DMS53 treated with DMSO at 0.1 percent for 48 hours (cell line): ENCODE measurements around the gene SEC62.

Experiments
- DNase-seq: peaks from one replicate; lab custom pipeline; 2025; ENCODE audit not compliant: unreplicated experiment; lab: John Stamatoyannopoulos, UW

Gene SEC62

DNA sequence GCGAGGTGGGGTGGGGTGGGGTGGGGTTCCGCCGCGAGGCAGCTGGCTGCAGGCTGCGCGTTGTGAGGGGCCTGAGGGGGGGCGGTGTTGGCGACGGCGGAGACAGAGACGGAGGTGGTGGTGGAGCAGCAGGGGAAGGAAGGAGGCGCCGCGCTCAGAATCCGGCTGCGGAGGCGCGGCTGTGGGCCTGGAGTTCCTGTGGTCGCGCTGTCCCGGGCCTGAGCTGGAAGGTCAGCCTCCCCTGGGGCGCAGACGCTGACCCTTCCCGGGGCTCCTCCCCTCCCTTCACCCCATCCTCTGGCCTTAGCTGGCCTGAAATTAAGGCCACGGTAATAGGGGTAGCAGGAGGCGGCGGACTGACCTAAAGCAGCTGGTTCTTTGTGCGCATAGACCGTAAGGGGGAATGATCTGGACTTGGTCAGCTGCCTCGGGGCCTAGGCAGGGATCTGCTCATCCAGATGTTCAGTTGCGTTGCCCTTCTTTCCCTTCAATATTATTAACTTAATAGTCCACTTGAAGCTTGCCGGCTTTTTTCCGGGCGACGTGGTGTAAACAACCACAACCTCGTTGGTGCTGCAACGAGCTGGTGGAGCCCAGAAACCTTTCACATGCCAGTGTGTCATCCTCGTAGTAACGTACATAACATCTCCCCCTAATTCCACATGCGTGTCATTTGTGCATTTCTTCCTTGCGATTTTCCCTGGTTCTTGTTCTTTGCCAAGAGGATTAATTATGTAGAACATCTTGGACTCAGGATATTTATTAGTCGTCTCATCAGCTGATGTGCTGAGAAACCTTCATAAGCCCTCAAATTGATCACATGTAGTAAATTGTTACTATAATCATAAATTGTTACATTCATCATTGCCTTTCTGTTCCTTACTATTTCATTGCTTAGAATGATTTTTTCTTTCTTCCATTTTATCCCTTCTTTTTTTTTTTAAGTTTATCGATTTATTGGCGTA is 626 bp downstream of the SEC62 start:
- DNase-seq, result no peak

DNA sequence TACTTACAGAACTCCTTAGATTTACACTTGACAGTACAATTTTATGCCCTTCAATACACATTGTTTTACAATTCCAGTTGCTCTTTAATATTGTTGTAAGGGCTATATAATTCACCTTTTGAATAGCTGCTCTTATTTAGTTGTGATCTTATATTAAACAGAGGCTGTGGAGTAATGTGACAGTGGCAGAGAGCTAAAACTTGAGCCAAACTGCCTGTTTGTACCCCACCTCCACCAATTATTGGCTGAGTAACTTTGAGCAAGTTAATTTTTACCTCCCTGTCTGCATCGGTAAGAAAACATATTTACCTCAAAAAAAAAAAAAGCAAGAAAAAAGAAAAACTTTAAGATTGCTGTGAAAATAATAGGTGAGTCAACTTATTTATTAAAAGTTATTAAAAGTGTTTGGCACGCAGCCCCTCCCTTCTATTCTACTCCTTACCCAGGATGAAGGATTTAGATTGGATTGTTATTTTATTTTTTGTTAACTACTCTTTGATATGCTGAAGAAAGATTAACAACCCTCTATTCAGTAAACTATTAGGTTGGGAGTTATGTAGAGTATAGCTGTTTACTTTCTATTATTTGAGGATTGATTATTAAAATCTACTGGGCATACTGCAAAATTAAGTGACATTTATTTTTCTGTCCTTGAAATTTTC is 1.7 kb downstream of the SEC62 start:
- no peak for DNase-seq

DNA sequence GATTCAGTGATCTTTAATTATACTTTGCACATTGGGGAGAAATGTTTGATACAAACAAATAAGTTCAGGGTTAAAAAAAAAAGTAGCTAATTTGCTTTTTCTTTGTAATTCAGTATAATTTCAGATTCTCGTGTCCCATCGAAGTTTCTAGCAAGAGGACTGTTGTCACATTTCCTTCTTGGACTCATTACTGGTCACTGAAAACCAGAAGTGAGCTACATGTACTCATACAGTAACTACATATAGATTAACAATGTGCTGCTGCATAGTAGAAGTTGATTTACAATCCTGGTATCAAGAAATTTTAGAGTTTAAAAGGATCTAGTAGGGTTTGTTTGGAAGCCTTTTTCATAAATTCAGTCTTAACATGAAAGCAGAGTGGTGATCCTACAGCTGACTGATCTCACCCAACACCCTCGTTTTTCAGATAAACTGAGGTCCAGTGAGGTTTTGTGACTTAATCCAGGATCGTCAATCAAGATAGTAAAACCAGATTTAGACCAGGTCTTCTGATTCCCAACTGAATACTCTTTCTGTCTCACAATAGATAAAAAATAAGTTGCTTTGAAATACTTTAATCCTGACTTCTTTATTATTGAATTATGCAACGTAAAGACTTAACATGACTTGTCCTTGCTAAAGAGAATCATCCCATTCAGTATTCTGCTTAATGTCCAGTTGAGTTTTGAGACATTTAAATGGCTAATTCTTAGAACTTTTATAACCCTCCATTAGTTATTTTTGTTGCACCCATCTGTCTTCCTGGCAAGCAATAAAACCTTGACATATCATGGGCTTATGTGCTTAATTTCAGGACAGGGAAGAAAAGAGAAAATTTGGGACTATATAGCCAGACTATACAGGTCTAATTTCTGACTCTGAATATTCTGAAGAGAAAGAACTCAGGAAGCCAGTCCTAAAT is 2.8 kb downstream of the SEC62 start:
- no peak for DNase-seq

DNA sequence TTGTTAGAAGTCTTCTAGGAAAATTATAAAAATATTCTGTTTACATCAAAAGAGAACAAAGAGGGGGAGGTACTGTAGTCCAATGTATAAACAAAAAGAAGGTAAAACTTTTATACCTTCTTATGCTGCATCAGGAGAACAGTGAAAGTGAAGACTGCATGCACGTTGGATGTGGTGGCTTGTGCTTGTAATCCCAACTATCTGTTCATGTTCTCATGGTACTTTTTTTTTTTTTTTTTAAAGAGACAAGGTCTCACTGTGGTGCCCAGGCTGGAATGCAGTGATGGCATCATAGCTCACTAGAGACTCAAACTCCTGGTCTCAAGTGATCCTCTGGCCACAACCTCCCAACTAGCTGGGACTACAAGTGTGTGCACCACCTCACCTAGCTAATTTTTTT is 4.2 kb downstream of the SEC62 start:
- no peak for DNase-seq

DNA sequence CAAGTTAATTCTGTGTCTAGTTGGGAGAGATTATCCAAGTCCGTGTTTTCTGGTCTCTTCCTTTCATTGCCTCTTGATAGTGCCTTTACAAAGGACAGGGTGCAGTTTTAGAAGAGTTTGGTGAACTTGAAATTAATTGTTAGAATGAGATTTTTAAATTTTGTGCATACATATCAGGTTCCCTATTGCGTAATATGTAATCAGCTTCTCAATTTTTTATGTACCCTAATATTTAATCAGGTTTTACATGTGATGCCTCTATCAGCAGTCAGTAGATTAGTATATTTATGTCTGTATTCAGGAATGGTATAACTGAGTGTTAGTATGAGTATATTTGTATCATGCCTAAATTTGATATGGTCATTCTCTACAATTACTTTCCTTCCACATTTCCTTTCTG is 4.9 kb downstream of the SEC62 start:
- no peak for DNase-seq

DNA sequence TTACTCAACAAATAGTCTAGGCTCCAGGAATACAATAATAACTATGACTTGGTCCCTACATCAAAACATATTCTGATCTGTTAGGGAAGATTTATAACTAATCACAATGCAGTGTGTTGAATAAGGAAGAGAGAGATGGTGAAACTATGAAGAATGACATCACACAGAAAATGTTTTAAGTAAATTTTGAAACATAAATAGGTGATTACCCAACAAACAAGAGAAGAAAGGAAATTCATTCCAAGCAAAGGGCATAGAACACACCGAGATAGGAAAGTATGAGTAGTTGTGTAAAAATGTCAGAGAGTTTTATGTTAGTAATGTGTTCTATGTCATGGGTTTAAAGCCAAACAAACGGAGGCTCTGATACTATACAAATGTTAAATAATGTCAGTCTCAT is 13.4 kb downstream of the SEC62 start:
- DNase-seq, result no peak

DNA sequence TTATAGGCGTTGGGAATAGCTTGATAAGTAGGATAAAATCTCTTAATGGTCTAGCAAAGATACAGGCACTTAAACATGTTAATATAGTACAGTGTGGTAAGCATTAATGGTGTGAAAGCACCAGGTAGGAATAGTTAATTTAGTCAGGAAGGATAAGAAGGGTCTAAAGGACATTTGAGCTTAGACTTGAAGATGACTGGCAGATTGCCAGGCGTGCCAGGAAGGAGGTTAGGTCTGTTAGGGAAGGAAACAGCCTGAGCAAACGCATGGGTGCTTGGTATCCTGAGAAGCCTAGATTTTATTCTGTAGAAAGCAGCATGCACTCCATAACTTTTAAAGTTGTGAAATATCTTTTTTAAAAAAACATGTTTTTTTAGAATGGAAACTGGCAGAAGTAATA is 17.7 kb downstream of the SEC62 start:
- no peak for DNase-seq

DNA sequence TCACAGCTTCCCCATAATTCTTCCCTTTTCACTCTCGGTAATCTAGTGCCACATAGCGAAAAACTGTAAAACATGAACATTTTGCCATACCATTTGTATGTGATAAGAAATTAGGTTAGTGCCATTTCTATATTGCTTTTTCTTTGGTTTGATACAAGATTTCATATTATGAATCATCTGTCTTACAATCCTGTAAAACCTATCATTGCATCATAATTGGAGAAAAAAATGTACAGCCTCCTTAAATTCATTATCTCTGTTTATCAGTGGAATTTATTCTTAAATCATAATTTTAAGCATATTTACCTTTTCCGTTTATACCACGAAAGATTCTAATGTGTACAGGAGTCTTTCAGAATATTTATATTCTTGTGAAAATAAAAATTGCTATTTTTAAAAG is 23.8 kb downstream of the SEC62 start:
- no peak for DNase-seq

DNA sequence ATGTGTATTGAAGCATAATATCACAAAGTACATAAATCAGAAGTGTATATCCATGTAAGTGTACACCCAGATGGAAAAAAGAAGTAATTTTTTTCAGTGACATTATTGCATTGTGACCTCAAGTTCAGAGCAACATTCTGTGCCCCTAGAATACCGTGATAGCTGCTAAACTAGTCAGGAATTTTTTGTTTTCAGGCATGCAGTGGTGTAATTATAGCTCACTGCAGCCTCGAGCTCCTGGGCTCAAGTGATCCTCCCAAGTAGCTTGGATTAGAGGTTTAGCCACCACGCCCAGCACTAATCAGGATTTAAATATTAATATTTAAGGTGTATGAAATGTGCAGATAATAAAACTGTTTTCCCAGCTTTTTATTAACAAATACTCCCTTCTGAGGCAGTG is 25.5 kb downstream of the SEC62 start:
- no peak for DNase-seq

DNA sequence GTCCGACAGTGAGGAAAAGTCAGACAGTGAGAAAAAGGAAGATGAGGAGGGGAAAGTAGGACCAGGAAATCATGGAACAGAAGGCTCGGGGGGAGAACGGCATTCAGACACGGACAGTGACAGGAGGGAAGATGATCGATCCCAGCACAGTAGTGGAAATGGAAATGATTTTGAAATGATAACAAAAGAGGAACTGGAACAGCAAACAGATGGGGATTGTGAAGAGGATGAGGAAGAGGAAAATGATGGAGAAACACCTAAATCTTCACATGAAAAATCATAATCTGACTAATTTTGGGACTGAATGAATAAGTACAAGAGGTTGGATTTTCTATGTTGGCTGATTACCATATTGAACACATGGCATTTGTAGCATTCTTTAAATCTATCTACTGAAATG is 26.2 kb downstream of the SEC62 start:
- no peak for DNase-seq

DNA sequence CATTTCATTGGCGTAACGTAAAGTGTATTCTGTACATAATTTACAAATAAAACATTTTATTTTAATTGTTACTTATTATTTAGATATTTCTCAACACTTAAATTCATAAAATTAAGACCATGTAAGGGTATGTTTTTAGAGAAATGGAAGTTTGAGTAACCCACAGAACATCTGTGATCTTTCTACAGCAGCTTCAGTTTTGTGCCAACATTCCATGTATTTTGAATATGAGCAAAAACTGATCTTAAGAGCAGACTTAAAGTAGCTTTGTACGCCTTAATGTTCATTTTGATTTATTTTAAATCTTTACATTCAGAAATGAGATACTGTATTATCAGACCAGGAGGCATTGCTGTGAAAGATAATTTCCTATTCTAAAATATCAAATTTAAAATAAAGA is 27.2 kb downstream of the SEC62 start:
- DNase-seq, result no peak

DNA sequence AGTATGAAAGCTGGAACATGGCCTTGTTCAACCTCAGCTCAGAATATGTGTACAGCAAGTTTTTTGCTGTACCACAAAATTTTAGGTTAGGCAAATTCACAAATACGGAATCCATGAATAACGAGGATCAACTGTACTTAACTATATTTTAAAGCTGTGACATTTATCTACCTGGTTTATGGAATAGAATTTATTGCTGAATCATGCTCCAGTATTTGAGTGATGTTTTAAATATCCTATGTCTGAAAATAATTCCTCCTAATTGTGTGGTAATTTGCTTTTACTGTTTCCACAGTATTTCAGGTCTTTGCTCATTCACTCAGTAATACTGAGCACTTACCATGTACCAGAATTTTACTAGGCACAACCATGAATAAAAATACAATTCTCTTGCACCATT is 29.5 kb downstream of the SEC62 start:
- no peak for DNase-seq

DNA sequence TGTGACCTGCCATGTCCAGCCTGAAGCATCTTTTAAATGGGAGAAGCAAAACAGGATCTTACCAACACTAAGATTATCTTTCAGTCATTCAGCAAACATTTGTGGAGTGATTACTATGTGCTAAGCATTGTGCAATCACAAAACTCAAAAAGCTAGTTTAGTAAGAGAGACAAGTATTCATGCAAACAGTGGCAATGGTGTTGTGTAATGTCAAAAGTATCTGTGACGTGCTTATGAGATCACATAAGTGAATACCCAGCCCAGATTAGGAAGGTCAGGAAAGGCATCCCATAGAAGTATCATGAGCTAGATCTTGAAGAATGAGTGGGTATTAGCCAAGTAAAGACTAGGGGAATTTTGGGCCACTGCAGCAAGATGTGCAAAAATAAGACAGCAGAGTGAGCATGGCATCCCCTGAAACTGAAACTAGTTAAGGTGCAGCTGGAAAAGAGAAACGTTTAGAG is 32.1 kb downstream of the SEC62 start:
- DNase-seq, result no peak

DNA sequence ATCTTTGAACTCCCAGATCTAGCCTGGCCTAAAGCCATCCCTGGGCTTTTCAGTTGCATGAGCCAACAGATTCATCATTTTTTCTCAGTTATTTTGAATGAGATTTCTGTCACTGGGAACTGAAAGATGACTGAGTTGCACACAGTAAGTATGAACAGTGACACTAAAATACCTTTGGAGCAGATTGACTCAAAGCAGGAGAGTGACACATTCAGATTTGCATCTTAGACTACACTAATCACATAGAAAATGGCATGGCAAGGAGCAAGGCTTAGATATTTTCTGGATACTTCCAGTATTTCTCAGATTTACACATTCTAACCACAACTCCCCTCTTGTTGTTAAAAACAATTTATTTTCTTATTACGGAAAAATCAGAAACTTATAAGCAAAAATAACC is 32.8 kb downstream of the SEC62 start:
- no peak for DNase-seq

DNA sequence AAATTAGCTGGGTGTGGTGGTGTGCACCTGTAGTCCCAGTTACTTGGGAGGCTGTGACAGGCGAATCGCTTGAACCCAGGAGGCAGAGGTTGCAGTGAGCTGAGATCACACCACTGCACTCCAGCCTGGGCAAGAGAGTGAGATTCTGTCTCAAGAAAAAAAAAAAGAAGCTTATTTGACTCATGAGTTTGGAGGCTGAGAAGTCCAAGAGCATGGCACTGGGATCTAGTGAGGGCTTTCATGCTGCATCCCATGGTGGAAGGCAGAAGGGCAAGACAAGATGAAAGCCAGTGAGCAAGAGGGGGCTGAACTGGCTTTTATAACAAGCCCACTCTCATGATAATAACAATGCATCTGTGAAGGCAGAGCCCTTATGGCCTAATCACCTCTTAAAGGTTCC is 33.4 kb downstream of the SEC62 start:
- DNase-seq, result no peak

DNA sequence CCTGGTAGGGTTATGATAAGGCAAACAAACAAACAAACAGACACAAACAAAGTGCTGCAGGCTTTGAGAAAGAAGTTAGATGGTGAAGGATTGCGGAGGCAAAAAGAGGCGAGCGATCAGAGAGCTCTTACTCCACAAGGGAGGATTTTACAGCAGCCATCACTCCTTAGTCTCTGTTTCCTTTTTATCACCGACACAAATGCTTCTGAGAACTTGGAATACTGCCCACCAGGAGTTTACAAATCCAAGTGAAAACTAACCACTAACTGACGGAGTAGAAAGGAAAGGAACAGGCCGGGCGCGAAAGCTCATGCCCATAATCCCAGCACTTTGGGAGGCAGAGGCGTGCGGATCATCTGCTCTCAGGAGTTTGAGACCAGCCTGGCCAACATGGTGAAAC is 35.6 kb downstream of the SEC62 start:
- DNase-seq, result no peak

DNA sequence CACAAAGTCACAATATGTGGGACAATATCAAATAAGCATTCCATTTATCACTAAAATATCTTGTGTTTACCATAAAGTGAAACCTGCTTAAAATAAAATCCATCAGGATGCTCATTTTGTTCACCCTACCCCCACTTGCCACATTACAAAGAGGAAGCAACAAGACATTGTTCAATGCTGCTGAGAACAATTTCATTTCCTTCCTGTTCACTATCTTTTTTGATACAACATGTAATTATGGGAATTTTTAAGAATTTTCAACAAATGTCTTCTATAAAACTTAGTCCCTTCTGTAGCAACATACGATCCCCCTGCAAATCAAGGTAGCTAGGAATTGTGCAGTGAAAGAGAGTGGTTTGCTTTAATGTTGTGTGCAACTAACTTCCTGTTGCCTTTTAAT is 36.3 kb downstream of the SEC62 start:
- no peak for DNase-seq

DNA sequence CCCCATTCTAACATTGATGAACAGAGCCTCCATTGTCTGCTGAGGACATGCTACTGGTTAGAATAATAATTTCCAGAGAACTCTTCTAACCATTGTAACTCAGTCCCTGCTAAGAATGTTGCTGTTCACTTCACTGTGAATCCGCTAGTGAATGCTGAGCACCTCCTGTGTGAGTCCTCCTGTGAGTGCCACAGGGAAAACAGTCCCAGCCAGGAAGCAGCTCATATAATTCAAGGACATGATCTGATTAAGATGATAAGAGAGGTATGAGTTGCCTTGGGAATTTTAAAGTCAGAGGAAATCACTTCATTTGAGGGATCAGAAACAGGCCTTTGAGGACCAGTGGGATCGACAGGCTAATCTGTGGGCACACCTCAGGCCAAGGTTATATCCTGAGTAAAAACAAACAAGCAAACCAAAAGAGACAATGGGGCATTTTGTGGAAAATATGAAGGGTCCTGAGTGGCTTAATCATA is 37.3 kb downstream of the SEC62 start:
- DNase-seq, result no peak

DNA sequence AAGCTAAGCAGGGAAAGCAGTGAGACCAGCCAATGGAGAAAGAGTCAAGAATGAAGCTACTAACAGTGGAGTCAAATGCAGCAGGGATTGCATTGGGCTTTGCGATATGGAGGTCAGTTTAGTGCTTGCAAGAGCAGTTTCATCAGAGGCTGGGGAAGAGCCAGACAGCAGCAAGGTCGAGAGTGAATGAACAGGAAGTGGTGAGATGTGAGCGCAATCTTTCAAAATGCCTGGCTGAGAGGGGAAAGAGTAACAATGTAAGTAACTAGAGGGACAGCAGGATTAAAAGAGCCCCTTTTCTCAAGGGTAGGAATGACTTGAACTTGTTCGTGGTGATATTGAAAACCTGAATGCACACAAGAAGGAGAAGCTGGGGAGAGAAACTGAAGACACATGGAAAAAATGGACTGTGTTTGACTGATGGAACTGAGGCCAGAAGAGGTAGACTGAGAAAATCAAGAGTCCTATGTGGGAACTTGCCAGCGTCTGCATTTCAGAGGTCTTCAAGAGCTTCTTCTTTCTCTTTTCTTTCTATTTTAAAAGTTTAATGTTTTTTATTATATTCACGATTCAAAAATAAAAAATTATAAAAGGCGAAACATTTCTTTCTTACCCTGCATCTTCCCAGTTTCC is 40.5 kb downstream of the SEC62 start:
- DNase-seq, result no peak

DNA sequence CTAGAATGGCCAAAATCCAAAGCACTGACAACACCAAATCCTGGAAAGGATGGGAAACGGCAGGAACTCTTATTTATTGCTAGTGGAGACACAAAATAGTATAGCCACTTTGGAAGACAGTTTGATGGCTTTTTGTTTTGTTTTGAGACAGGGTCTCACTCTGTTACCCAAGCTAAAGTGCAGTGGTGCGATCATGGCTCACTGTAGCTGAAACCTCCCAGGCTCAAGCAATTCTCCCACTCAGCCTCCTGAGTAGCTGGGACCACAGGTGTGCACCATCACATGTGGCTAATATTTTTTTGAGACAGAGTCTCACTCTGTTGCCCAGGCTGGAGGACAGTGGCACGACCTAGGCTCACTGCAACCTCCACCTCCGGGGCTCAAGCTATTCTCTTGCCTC is 43.9 kb downstream of the SEC62 start:
- no peak for DNase-seq
